Stimulated activated CD8-positive, alpha-beta memory T cell treated with anti-CD3 and anti-CD28 coated beads, Interleukin-7, amount 100 ng/mL, for 24 hours (primary cell): ENCODE data around the gene KMO.
A peak's percentile ranks its signal among the peaks of the same experiment; 100 is the strongest.

Experiments used
- DNase-seq: peaks from one replicate; pipeline ENCODE4 v3.0.0-alpha.2; 2020; ENCODE audit warnings: low read depth

Gene KMO

DNA sequence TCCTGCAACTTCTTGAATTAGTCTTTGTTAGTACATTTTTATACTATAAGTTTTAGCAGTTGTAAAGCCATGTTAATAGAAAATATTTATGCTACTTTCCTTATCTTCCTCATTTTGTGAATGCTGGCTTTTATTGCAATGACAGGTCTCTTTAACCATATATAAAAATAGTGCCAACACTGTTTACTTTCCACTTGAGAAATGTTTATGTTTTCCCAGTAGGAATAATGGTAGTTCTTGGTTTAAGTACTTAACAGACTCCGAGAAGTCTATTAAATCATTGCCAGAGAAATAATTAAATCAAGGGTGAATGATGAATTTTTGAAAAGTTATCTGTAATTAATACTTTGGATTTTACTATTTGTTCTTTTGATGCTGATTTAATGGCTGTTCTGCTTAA lies 98.3 kb downstream of the KMO start:
- no peak for DNase-seq

DNA sequence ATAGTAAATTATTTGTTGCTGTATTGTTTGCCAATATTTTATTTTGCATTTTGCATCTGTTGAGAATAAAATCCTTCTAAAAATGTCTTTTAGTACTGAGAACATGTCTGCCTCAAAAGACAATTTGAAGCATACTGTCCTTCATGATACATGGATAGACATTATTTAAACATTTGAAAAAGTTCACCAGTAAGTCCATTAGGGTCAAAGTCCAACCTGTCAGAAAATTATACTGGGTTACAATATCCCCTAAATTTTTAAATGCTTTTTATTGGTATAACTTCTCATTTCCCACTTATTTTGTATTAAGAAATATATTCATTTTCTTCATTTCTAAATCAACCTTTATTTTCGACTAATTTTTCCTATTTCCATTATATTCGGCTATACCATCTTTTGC lies 98.7 kb downstream of the KMO start:
- DNase-seq, result no peak

DNA sequence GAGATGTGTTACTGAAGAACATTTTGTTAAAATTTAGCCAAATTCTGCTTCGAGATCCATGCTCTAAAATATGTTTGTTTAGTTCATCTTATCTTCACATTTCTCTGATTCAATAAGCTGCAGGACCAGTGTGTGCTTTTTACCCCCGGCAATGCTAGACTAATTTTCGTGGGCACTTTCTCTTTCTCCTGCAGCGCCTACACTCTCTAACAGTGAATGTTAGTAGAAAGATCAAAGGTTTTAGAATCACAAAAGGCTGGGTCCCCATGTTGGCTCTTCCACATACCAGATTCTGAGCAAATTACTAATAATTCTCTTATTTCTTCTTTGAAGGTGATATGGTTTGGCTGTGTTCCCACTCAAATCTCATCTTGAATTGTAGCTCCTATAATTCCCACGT lies 99.5 kb downstream of the KMO start:
- no peak for DNase-seq

DNA sequence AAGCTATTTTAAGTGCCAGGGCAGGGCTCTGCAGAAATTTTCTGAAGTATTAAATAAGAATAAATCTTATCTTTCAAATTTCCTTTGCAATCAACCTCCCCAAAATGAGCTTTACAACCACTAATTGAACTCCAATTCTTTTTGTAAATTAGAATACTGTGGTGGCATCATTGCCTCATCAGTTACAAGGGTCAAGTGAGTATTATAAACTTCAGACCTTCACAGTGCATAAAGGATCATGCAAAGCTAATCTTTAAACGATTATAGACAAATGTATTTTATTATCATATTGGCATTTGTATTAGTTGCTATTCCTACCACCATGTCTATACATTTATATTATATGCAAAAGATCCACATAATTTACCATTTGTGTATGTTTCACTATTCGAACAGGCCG lies 100.8 kb downstream of the KMO start:
- DNase-seq, result no peak

DNA sequence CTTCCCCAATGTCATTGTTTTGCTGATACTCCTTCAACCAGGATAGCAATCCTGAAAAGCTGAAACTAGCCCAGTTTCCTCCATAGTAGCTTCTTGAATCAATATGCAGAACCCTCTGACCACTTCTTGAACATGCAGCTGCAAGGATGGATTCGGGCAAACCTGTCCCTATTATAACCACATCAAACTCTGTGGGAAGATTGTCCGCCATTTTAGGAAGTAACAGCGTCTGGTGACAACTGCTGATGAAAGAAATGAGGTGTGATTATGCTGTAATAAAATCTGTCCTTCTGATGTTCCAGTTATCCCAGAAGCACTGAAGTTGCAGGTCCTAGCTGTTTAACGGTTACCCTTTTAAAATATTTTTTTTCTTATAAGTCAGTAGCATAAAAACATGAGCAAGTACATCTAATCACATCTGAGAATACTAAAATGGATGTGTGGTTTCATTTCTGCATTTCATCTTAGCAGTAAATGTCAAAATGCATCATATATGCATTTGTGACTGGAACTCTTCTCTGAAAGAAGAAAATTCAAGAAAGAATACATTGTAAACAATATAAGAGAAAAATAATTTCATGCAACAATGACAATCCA lies 103.5 kb downstream of the KMO start:
- no peak for DNase-seq

DNA sequence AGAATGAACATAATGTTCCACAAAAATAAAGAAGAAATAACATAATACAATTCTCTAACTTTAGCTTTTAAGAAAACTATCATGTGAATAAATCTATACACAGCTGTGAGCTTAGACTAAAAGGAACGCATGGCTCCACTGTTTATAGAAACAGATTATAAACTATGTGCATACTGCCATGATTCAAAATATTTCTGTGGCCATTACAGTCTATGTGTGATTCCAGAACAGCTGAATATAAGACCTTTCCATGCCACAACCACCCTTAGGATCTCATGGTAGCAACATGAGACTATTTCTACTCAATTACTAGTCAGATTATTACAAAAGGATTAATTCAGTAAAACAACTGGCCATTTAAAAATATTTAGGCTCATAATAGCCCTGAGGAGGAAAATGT lies 104.1 kb downstream of the KMO start:
- DNase-seq, result no peak

DNA sequence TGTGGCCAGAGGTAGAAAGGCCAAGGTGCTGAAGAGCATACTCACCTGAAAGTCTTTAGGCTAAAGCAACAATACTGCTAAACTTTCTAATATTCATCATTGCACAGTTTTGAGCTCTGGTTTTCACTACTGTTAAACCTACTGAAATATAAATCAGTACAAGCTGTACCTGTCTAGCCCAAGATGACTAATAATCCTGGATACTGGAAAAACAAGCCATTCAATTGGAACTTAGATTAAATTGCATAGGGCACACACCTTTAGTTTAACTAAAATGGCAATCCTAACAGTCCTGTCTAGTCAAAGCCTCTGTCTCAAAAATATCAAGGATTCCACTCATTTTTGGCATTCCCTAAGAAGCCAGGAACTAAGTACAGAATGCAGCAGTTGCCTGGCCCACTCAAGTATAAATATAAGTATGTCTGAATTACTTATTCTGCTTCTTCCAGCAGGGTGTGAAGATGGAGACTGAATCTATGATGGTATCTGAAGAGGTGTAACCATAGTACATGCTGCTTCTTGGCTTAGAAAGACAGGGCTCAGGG lies 104.9 kb downstream of the KMO start:
- DNase-seq, result no peak

DNA sequence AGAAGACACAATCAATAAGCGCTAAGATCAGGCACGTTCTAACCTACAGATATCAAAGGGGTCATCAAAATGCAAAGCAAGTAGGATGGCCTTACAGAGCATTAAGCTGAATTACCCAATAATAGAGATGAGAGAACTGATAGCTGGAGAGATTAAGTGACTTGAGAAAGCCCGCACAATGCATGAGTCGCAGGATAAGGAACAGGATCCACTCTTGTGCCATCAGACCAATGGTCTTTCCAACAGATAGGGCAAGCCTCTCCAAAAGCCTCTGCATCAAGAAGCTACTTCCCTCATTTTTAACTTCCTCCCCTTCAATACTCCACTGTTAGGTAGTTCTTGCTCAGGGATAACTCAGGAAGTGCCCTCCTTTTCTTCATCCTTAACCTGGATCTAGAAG lies 105.4 kb downstream of the KMO start:
- DNase-seq, result no peak

DNA sequence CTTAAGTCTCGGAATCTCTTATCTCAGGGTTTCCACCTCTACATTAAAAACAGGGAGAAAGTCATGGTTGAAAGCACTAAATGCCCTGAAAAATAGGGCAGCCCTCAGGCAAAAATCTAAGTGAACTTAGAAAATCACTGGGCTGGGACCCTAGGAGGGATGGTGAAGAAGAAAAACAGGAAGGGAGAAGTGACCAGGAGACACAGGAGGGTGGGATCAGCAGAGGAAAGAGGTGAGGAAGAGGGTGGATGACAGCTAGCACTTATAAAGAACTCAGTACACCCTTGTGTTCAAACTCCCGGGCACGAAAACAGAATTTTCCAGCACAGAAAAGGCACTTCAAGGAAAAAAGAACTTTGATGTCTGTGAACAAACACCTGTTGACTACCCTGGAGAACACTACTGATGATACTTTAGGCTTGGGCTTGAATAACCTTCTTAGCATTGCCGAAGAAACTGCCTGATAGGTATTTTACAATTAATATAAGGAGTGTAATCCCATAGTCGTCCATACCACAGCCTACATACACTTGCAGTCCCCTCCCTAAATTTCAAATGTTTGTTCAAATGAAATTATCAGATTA lies 106.0 kb downstream of the KMO start:
- DNase-seq, result no peak

DNA sequence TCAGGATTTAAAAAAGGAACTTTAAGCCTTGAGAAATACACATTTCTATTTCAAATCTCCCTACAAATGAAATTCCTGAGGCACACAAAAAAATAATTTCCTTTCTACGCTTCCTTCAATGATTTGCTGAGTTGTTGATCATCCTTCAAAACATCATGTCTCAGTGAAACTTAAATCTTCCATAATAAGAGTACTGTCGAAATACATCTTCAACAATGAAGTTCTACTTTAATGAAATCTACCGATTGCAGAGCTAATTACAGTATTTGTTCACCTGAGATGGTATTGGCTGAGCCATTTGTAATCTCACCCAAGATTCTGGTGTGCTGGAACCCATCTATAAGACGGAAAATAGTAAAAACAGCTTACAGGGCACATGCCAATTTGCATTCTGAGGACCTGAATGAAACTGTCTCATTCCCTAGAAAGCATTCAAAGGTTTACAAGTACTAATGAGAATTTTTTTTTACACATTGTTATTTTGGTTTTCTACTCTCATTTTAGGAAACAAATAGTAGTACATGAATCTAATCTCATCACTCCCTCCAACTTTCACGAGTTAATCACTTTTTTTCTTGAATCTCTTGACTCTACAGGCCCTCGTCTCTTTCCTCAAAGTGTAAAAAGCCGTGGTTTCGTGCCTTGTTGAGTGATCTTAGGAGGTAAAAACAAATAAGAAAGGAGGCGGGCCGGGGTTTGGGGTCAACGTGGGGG lies 106.9 kb downstream of the KMO start:
- DNase-seq, result no peak

DNA sequence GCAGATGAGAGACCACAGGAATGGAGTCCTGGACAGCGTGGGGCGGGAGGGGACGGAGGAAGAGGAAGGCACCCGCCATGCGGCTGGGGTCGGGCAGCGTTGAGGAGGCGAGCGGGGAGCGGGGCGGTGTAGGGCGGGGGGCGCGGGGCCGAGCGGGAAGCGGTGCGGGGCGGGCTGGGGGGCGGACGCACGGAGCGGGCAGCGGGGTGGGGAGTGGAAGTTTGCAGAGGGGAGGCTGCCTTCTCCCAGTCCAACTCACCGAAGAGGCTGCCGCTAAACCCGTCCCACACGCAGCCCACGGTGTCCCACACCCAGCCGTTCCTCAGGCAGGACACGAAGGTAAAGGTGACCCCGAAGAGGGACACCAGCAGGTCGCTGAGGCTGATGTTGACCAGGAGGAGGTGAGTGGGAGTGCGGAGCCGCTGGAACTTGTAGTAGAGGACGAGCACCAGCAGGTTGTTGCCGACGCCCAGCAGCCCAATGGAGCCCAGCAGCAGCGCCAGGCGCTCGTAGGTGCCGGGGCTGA lies 107.5 kb downstream of the KMO start:
- no peak for DNase-seq

DNA sequence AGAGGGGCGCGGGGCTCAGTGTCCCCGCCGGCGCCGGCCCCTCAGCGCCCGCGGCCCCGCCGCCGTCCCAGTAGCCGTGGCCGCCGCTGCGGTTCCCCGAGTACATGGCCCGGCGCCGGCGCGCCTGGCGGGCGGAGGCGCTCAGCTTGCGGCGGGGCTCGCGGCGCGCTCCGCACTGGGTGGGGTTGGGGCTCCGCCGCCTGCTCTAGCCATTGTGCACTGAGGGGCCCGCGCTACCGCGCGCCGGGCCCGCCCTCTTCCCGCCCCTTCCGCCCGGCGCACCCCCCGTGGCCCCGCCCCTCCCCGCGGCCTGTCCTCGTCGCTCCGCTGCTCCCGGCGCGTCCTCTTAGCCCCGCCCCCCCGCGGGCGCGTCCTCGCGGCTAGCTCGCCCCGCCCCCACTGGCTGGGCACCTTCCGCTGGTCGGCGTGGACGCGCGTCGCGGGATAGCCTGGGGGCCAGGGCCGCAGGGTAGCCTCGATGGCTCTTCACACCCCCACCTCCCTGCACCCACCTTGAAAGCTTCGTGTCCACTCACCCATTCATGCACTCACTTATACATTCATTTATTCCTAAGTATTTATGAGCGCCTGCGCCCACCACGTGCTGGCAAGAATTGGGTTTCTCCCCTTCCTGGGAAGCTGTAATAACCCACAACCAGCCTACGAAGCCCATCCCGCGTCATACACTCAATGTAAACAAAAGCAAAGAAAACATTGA lies 108.1 kb downstream of the KMO start, which contains the start of the genes CHML and OPN3:
Gene CHML, minus strand, starts transcription at position 221 of the 718 bp plus-strand sequence. CDS start 4,603 bp downstream, outside the sequence.
Gene OPN3, minus strand, starts transcription at position 221 of the 718 bp plus-strand sequence. Its CDS starts 115 bp downstream, at position 106.
- DNase-seq, result peak; percentile 82

DNA sequence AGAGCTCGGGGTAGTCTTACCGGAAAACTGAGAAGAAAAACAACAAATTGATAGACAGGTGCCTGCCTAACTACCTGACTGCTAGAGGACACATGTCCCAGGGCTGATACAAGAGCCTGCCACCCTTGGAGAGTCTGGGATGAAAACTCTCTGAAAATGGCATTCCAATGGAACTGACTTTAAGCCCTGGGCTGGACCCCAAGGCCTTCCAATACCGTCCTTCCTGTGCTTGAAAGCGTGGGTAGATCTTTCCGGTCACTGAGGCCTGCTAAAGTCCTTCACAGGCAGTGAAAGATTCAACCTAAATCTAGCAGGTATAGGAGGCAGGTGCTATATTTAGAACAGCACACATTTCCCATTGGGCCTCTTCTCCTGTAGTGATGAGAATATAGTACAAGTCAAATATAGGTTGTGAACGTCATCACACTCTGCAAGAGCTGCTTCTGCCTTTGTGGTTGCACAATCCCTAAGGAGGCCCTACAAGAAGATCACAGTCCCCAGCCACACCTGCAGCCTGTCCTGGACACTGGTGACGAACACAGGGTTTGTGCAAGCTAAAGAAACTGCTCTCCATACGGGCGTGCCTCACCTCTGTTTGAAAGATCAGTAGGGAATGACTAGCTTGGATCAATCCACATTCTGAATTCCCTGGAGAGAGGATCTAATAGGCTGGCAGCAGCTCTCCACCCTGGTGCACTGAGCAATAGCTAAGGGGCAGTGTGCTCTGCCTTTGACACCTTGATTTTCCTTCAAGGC lies 108.9 kb downstream of the KMO start:
- no peak for DNase-seq

DNA sequence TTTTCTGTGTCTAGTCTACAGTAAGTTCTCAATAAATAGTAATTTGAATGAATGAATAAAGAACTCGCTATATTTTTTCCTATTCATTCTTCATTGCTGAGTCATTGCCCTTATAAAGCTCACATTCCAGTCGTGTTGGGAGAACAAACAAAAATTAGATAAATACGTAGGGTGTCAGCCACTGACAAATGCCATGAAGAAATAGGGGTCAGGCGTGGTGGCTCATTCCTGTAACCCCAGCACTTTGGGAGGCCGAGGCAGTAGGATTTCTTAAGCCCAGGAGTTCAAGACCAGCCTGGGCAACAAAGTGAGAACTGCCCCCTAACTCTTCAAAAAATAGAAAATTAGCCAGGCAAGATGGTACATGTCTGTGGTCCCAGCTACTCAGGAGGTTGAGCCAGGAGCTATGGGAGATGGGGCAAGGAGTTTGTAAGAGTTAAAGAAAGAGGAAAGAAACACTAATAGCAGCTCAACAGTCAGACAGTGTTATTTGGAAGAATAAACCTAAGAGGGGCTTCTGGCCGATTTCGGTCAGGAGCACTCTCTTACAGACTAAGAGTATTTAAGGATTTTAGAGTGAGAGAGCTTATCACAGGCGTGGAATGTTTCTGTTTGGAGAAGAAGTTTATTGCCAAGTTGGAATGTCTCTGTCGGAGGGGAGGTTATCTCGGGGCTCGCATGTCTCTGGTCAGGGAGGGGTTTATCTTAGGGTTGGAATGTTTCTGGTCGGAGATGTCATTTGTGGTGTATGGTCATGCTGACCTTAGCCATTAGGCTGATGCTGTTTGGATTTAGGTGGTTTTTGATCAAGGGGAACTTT lies 109.8 kb downstream of the KMO start:
- no peak for DNase-seq

DNA sequence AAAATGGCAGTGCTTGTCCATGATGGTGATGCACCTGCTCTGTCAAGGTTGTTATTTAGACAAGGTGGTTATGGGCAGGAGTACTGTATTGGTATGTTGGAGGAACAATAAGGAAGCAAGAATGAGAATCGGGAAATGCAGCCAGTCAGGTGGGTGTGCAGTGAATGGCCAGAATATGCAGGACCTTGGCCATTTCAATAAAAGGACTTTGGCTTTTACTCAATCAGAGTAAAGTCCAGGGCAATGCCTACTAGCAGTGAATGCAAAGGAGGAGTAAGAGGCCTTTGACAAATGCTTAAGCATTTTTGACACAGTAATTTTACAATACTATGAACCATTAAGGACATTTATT lies 110.4 kb downstream of the KMO start:
- no peak for DNase-seq

DNA sequence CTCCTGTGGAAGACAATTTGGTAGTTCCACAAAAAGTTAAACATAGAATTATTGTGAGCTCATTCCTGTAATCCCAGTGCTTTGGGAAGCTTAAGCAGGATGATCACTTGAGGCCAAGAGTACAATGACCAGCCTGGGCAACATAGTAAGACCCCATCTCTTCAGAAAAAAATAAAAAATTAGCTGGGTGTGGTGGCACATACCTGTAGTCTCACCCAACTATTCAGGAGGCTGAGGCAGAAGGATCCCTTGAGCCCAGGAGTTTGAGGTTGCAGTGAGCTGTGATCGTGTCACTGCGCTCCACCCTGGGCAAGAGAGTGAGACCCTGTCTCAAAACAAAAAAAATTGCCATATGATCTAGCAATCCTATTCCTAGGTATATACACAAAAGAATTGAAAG lies 112.1 kb downstream of the KMO start:
- no peak for DNase-seq

DNA sequence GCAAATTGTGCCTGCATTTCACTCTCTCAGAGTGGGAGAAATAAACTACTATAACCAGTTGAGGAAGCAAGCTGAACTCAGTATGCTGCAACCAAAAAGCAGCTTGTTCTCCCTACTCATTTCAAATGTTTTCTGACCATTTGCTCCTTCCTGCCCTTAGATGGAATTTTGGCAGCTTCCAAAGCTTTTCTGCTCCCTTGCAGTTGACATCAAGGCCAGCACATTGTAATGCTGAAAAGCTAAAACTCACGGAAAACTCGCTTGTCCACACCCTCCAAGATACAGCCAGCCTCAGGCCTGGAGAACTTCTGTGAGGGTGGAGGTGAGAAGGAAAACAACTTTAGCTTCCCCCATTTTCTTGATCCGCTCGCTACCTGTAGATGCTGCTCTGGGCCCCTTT lies 113.0 kb downstream of the KMO start:
- DNase-seq, result no peak
